ENCODE results near the gene NDUFS3. TPM values are rescaled to one million over a fixed set of nuclear protein-coding genes. Genes with fewer than 3 reads are reported as not detected.
A peak's percentile ranks its signal among the peaks of the same experiment; 100 is the strongest.

The NDUFS3 gene
- total RNA-seq, 4 donors from 2014 or later: 55.1 to 65.4 (median 61.1) TPM

GRCh38 chr11:47569646-47570045 lies 9.2 kb upstream of the NDUFS3 start:
- no peaks in the 10 kb centered on the region for H3K27me3 ChIP-seq
- 99% methylated on average over 7 of the region's 7 CpGs for WGBS, 2 donors
- no peak for DNase-seq (ENCODE audit: low spot score in 2 of 2)
- H3K9me3 ChIP-seq: no peaks in the 10 kb centered on the region
- H3K27ac ChIP-seq: no peak overlapping the region
- peaks cover 0 to 43% (median 8%) of the 10 kb centered on the region in 4 donors for H3K4me1 ChIP-seq
- TF ChIP-seq CTCF (IDR thresholded peaks at IDR 0.05): no peak
- no peak for TF ChIP-seq POLR2A (IDR thresholded peaks at IDR 0.05)
- no peak for TF ChIP-seq EP300 (IDR thresholded peaks at IDR 0.05)
- peaks cover 3 to 63% (median 8%) of the 10 kb centered on the region in 3 donors for H3K36me3 ChIP-seq
- no peak overlapping the region for H3K4me3 ChIP-seq

GRCh38 chr11:47570651-47571356 lies 8.1 kb upstream of the NDUFS3 start:
- no peaks in the 10 kb centered on the region for H3K27me3 ChIP-seq
- DNase-seq (ENCODE audit: low spot score in 2 of 2): no peak
- H3K4me3 ChIP-seq: no peak overlapping the region
- TF ChIP-seq EP300 (IDR thresholded peaks at IDR 0.05): no peak
- no peak for TF ChIP-seq POLR2A (IDR thresholded peaks at IDR 0.05)
- no peak for TF ChIP-seq CTCF (IDR thresholded peaks at IDR 0.05)
- no peak overlapping the region for H3K27ac ChIP-seq
- no peaks in the 10 kb centered on the region for H3K9me3 ChIP-seq
- 81 to 87% methylated on average over 3 of the region's 3 CpGs for WGBS, 2 donors
- H3K4me1 ChIP-seq: peaks cover 0 to 37% (median 6%) of the 10 kb centered on the region in 4 donors
- H3K36me3 ChIP-seq: peaks cover 3 to 74% (median 8%) of the 10 kb centered on the region in 3 donors

GRCh38 chr11:47571357-47571729 lies 7.5 kb upstream of the NDUFS3 start:
- Histone ChIP-seq H3K27ac (no peak overlapping the region), H3K9me3 (no peaks in the 10 kb centered on the region), H3K4me3 (no peak overlapping the region), H3K4me1 (peaks cover 0 to 32% (median 5%) of the 10 kb centered on the region in 4 donors), H3K36me3 (peaks cover 3 to 80% (median 8%) of the 10 kb centered on the region in 3 donors), H3K27me3 (no peaks in the 10 kb centered on the region)
- WGBS, 2 donors: 84% methylated on average over 4 of the region's 4 CpGs
- TF ChIP-seq CTCF (IDR thresholded peaks at IDR 0.05) (no peak), EP300 (IDR thresholded peaks at IDR 0.05) (no peak), POLR2A (IDR thresholded peaks at IDR 0.05) (no peak)
- DNase-seq (ENCODE audit: low spot score in 2 of 2): no peak

- no peaks in the 10 kb centered on the region for H3K27me3 ChIP-seq
- TF ChIP-seq CTCF (IDR thresholded peaks at IDR 0.05) (no peak), EP300 (IDR thresholded peaks at IDR 0.05) (no peak), POLR2A (IDR thresholded peaks at IDR 0.05) (no peak)
- 64 to 71% methylated on average over 1 of the region's 1 CpG for WGBS, 2 donors
- H3K27ac ChIP-seq: no peak overlapping the region
- no peaks in the 10 kb centered on the region for H3K9me3 ChIP-seq
- H3K36me3 ChIP-seq: peaks cover 3 to 85% (median 8%) of the 10 kb centered on the region in 3 donors
- H3K4me1 ChIP-seq: peaks cover 0 to 32% (median 3%) of the 10 kb centered on the region in 4 donors
- DNase-seq (ENCODE audit: low spot score in 2 of 2): no peak
- H3K4me3 ChIP-seq: no peak overlapping the region
Measured at GRCh38 chr11:47571895-47572294, 7.0 kb upstream of the NDUFS3 start.

- no peaks in the 10 kb centered on the region for H3K9me3 ChIP-seq
- peaks cover 0 to 37% (median 10%) of the 10 kb centered on the region in 4 donors for H3K4me1 ChIP-seq
- no peaks in the 10 kb centered on the region for H3K27me3 ChIP-seq
- no peak for DNase-seq (ENCODE audit: low spot score in 2 of 2)
- H3K4me3 ChIP-seq: no peak overlapping the region
- peaks cover 3 to 93% (median 8%) of the 10 kb centered on the region in 3 donors for H3K36me3 ChIP-seq
- H3K27ac ChIP-seq: peak overlapping the region in 2 of 4 donors; percentile 17 to 54
- 36 to 52% methylated on average over 4 to 8 of the region's 8 CpGs for WGBS, 2 donors
- TF ChIP-seq EP300 (IDR thresholded peaks at IDR 0.05) (no peak), POLR2A (IDR thresholded peaks at IDR 0.05) (no peak), CTCF (IDR thresholded peaks at IDR 0.05) (no peak)
Measured at GRCh38 chr11:47572715-47573255, 6.1 kb upstream of the NDUFS3 start.
